PC-3 (cell line): ENCODE results near the gene EIPR1. TPM values are rescaled to one million over a fixed set of nuclear protein-coding genes. Genes with fewer than 3 reads are reported as not detected.

Experiments
- ATAC-seq: fragments of 200-7000 bp; cut with Tn5 transposase; 2 replicates; pipeline ENCODE4 v1.9.1; 2020; ENCODE audit warnings: mild to moderate bottlenecking, moderate library complexity
- BruUV-seq: library from RNA; stranded (reverse); fragments of 400-500 nt; replicated peaks from 2 replicates; lab custom pipeline; 2021; lab: Mats Ljungman, UMichigan
- CTCF ChIA-PET: fragments of 300-600 bp; sonication (Branson Sonifier 250); formaldehyde crosslinking; loops from one replicate; lab custom pipeline; 2022; ENCODE audit warnings: antibody characterized with exemption; lab: Charles Lee
- POLR2A ChIA-PET: fragments of 300-600 bp; sonication (Branson Sonifier 250); formaldehyde crosslinking; loops from one replicate; lab custom pipeline; 2022; ENCODE audit warnings: antibody characterized with exemption; ENCODE audit not compliant: unreplicated experiment; lab: Charles Lee
- DNase-seq: peaks from one replicate; pipeline ENCODE4 v3.0.0-alpha.2; 2015
- H2AFZ ChIP-seq: fragments of 300-600 bp; sonication (generic); 2 replicates; pipeline ENCODE4 v1.6.0; 2016; ENCODE audit warnings: antibody characterized with exemption, low read length
- H3F3A ChIP-seq: fragments of 300-600 bp; sonication (generic); one replicate; pipeline ENCODE4 v1.6.0; 2017; ENCODE audit warnings: antibody characterized with exemption, low read length, control low read depth, mild to moderate bottlenecking; ENCODE audit not compliant: unreplicated experiment
- H3K27ac ChIP-seq: fragments of 300-600 bp; sonication (generic); 2 replicates; pipeline ENCODE4 v1.5.1; 2016; ENCODE audit warnings: mild to moderate bottlenecking, low read length
- H3K27me3 ChIP-seq: fragments of 300-600 bp; sonication (generic); 2 replicates; pipeline ENCODE4 v1.6.1; 2016; ENCODE audit warnings: low read length, mixed read lengths
- H3K36me3 ChIP-seq: fragments of 300-600 bp; sonication (generic); 2 replicates; pipeline ENCODE4 v1.6.1; 2016; ENCODE audit warnings: low read depth, mixed run types, low read length, mixed read lengths
- H3K4me1 ChIP-seq: fragments of 300-600 bp; sonication (generic); 2 replicates; pipeline ENCODE4 v1.5.1; 2016; ENCODE audit warnings: low read length; ENCODE audit not compliant: insufficient read depth
- H3K4me2 ChIP-seq: fragments of 300-600 bp; sonication (generic); 2 replicates; pipeline ENCODE4 v1.6.0; 2016; ENCODE audit warnings: low read length
- H3K4me3 ChIP-seq: fragments of 300-600 bp; sonication (generic); 2 replicates; pipeline ENCODE4 v1.5.1; 2016; ENCODE audit warnings: mild to moderate bottlenecking, low read length, mixed read lengths
- H3K79me2 ChIP-seq: fragments of 300-600 bp; sonication (generic); 2 replicates; pipeline ENCODE4 v1.6.1; 2017; ENCODE audit warnings: low read length, mixed read lengths
- H3K9ac ChIP-seq: fragments of 300-600 bp; sonication (generic); 2 replicates; pipeline ENCODE4 v1.6.0; 2016; ENCODE audit warnings: mild to moderate bottlenecking, low read length
- H3K9me2 ChIP-seq: fragments of 300-600 bp; sonication (generic); replicated peaks from 2 replicates; pipeline ENCODE4 v1.6.1; 2016; ENCODE audit warnings: mixed run types, low read length, mixed read lengths
- H3K9me3 ChIP-seq: fragments of 300-600 bp; sonication (generic); 2 replicates; pipeline ENCODE4 v1.6.1; 2016; ENCODE audit warnings: low read length, mixed read lengths
- H4K20me1 ChIP-seq: fragments of 300-600 bp; sonication (generic); 2 replicates; pipeline ENCODE4 v1.6.1; 2016; ENCODE audit warnings: low read length, mixed read lengths
- CTCF ChIP-seq: fragments of 300-600 bp; sonication (generic); conservative IDR thresholded peaks from 2 replicates; pipeline ENCODE4 v1.5.1; 2017; ENCODE audit warnings: antibody characterized with exemption, low read depth, mild to moderate bottlenecking, low read length
- EZH2 ChIP-seq: fragments of 300-600 bp; sonication (generic); IDR thresholded peaks from one replicate; pipeline ENCODE4 v1.6.1; 2017; ENCODE audit warnings: antibody characterized with exemption, mild to moderate bottlenecking, low read length; ENCODE audit not compliant: unreplicated experiment
- EZH2phosphoT487 ChIP-seq: fragments of 300-600 bp; sonication (generic); IDR thresholded peaks from 2 replicates; pipeline ENCODE4 v1.6.1; 2018; ENCODE audit warnings: mild to moderate bottlenecking, antibody characterized with exemption, low read length, borderline replicate concordance
- intact Hi-C: fragments of 100-400 bp; cut with micrococcal nuclease; formaldehyde crosslinking; loops from 2 replicates; pipeline ENCODE4 v1.9.0; 2023
- total RNA-seq: library from RNA; depleted of rRNA; stranded (reverse); fragments of >200 nt; gene quantifications from 2 replicates; pipeline ENCODE4 v1.2.3, GENCODE V29; 2014

EIPR1 gene
- total RNA-seq, 1 experiment from 2014 or later: 90.1 TPM

GRCh38 chr2:3422161-3422779 lies 44.7 kb upstream of the EIPR1 start:
- H3K9me3 ChIP-seq: no peaks in the 10 kb centered on the region
- H3K9ac ChIP-seq: no peak overlapping the region
- no peak overlapping the region for H2AFZ ChIP-seq
- BruUV-seq: no TSS peak
- no peak overlapping the region for H3K4me3 ChIP-seq
- H3K9me2 ChIP-seq: no peaks in the 10 kb centered on the region
- intact Hi-C loops: no loop called here
- DNase-seq (no peak), ATAC-seq (no peak)
- no peaks in the 10 kb centered on the region for H4K20me1 ChIP-seq
- H3F3A ChIP-seq: no peaks in the 10 kb centered on the region
- H3K27me3 ChIP-seq: no peaks in the 10 kb centered on the region
- no peaks in the 10 kb centered on the region for H3K4me1 ChIP-seq
- POLR2A ChIA-PET: no interaction called here
- CTCF ChIA-PET: no interaction called here
- no peak for TF ChIP-seq EZH2
- no peak for TF ChIP-seq EZH2phosphoT487
- TF ChIP-seq CTCF: no peak
- no peaks in the 10 kb centered on the region for H3K79me2 ChIP-seq
- H3K27ac ChIP-seq: no peak overlapping the region
- no peak overlapping the region for H3K4me2 ChIP-seq
- H3K36me3 ChIP-seq: peaks cover 43% of the 10 kb centered on the region

GRCh38 chr2:3421580-3421979 lies 44.0 kb upstream of the EIPR1 start:
- H3K4me2 ChIP-seq: no peak overlapping the region
- H3K36me3 ChIP-seq: peaks cover 42% of the 10 kb centered on the region
- H3F3A ChIP-seq: no peaks in the 10 kb centered on the region
- no peak overlapping the region for H3K9ac ChIP-seq
- BruUV-seq: no TSS peak
- POLR2A ChIA-PET: no interaction called here
- ATAC-seq: no peak
- H3K27ac ChIP-seq: no peak overlapping the region
- no peaks in the 10 kb centered on the region for H3K4me1 ChIP-seq
- H3K4me3 ChIP-seq: no peak overlapping the region
- intact Hi-C loops: no loop called here
- no peak for DNase-seq
- H3K9me2 ChIP-seq: no peaks in the 10 kb centered on the region
- CTCF ChIA-PET: no interaction called here
- H3K9me3 ChIP-seq: no peaks in the 10 kb centered on the region
- H3K79me2 ChIP-seq: no peaks in the 10 kb centered on the region
- no peaks in the 10 kb centered on the region for H3K27me3 ChIP-seq
- TF ChIP-seq EZH2phosphoT487 (no peak), CTCF (no peak), EZH2 (no peak)
- H4K20me1 ChIP-seq: no peaks in the 10 kb centered on the region
- H2AFZ ChIP-seq: no peak overlapping the region

- CTCF ChIA-PET: no interaction called here
- no peaks in the 10 kb centered on the region for H4K20me1 ChIP-seq
- no peaks in the 10 kb centered on the region for H3K27me3 ChIP-seq
- no peak overlapping the region for H3K4me2 ChIP-seq
- no peak overlapping the region for H2AFZ ChIP-seq
- no peaks in the 10 kb centered on the region for H3K4me1 ChIP-seq
- H3K27ac ChIP-seq: no peak overlapping the region
- TF ChIP-seq EZH2phosphoT487 (no peak), EZH2 (no peak), CTCF (no peak)
- H3K9me2 ChIP-seq: no peaks in the 10 kb centered on the region
- no peaks in the 10 kb centered on the region for H3K79me2 ChIP-seq
- peaks cover 35% of the 10 kb centered on the region for H3K36me3 ChIP-seq
- no TSS peak for BruUV-seq
- DNase-seq (no peak), ATAC-seq (no peak)
- POLR2A ChIA-PET: no interaction called here
- no peak overlapping the region for H3K9ac ChIP-seq
- H3K9me3 ChIP-seq: no peaks in the 10 kb centered on the region
- intact Hi-C loops: no loop called here
- H3F3A ChIP-seq: no peaks in the 10 kb centered on the region
- no peak overlapping the region for H3K4me3 ChIP-seq
Measured at GRCh38 chr2:3420769-3421397, 43.3 kb upstream of the EIPR1 start.
